Ovary (tissue), 3 donors: ENCODE results near the gene VAMP5.

Experiments used
- POLR2A ChIP-seq: fragments of 450-650 bp; IDR thresholded peaks from one replicate; pipeline ENCODE4 v1.6.1; 2017; ENCODE audit warnings: antibody characterized with exemption, mild to moderate bottlenecking, moderate library complexity
- TF ChIP-seq, protein P1 (sequence below), 3 donors: fragments of 450-650 bp in 2 of 3; fragments of 200-600 bp in 1 of 3; IDR thresholded peaks; one replicate each; pipeline versions ENCODE4 v1.5.1 to v1.8.0; 2016 to 2022; ENCODE audit warnings: antibody characterized with exemption in 3 of 3, mild to moderate bottlenecking in 1 of 3
- donor health status: DM: no; HTN: no; CAD: no.

DNA sequence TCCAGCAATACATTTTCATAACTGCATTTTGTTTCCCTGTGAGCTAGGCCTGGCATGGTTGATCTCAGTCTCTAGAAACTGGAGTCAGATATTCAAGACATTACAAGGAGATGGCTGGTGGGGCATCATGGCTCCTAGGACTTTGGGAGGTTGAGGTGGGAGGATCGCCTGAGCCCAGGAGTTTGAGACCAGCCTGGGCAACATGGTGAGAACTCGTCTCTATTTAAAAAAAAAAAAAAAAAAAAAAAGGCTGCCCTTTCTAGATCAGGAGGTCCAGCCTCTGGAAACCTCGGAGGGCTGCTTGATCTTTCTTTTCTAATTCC lies 7.2 kb upstream of the VAMP5 start:
- TF ChIP-seq, protein P1, sequence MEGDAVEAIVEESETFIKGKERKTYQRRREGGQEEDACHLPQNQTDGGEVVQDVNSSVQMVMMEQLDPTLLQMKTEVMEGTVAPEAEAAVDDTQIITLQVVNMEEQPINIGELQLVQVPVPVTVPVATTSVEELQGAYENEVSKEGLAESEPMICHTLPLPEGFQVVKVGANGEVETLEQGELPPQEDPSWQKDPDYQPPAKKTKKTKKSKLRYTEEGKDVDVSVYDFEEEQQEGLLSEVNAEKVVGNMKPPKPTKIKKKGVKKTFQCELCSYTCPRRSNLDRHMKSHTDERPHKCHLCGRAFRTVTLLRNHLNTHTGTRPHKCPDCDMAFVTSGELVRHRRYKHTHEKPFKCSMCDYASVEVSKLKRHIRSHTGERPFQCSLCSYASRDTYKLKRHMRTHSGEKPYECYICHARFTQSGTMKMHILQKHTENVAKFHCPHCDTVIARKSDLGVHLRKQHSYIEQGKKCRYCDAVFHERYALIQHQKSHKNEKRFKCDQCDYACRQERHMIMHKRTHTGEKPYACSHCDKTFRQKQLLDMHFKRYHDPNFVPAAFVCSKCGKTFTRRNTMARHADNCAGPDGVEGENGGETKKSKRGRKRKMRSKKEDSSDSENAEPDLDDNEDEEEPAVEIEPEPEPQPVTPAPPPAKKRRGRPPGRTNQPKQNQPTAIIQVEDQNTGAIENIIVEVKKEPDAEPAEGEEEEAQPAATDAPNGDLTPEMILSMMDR (IDR thresholded peaks at IDR 0.05): no peak
- TF ChIP-seq POLR2A: no peak
